HepG2 (cell line): ENCODE measurements around the gene UBP1. TPM values are rescaled to one million over a fixed set of nuclear protein-coding genes. Genes with fewer than 3 reads are reported as not detected.
A peak's percentile ranks its signal among the peaks of the same experiment; 100 is the strongest.

ENCODE experiments used
- ATAC-seq: fragments of 200-7000 bp; cut with Tn5 transposase; 3 replicates; pipeline ENCODE4 v1.9.1; 2020; ENCODE audit warnings: mild to moderate bottlenecking, moderate library complexity
- BruUV-seq: library from RNA; stranded (reverse); fragments of 400-500 nt; replicated peaks from 2 replicates; lab custom pipeline; 2021; lab: Mats Ljungman, UMichigan
- CTCF ChIA-PET: fragments of 300-600 bp; formaldehyde crosslinking; extraction: SDS; loops from one replicate; lab custom pipeline; 2021; ENCODE audit warnings: low total read pairs, inconsistent platforms, low intra/inter-chr PET ratio; lab: Yijun Ruan, JAX
- POLR2A ChIA-PET: fragments of 350-600 bp; sonication (Branson Sonifier 250); formaldehyde crosslinking; loops from one replicate; lab custom pipeline; 2020; ENCODE audit warnings: antibody characterized with exemption, inconsistent platforms; lab: Yijun Ruan, JAX
- DNase-seq: peaks from one replicate; pipeline ENCODE4 v3.0.0-alpha.2; 2015; ENCODE audit warnings: low spot score
- FAIRE-seq: peaks from 3 replicates; lab custom pipeline; 2011; peaks lifted over from hg19 to GRCh38; lab: Jason Lieb, UNC
- H2AFZ ChIP-seq: one replicate; pipeline ENCODE4 v1.6.1; 2011; ENCODE audit warnings: low read length, inconsistent platforms
- H3K27ac ChIP-seq: fragments of 300-600 bp; 3 replicates; pipeline ENCODE4 v1.8.0; 2011; ENCODE audit warnings: mixed run types, mild to moderate bottlenecking, mixed read lengths, low read length, inconsistent platforms; ENCODE audit not compliant: insufficient read depth; ENCODE audit errors: extremely low read length
- H3K27me3 ChIP-seq, 2 experiments: fragments of 200-600 bp in 1 of 2; 2 replicates in 1 of 2; 3 replicates in 1 of 2; pipeline versions ENCODE4 v1.6.0 to v1.8.0; 2011; ENCODE audit warnings: low read length in 2 of 2, mild to moderate bottlenecking in 2 of 2, moderate library complexity in 2 of 2, inconsistent platforms in 1 of 2; ENCODE audit not compliant: insufficient read depth in 2 of 2, control insufficient read depth in 1 of 2
- H3K36me3 ChIP-seq, 2 experiments: fragments of 200-600 bp in 1 of 2; replicated peaks in 1 of 2; 2 replicates in 1 of 2; 3 replicates in 1 of 2; pipeline versions ENCODE4 v1.5.1 to v1.8.0; 2011; ENCODE audit warnings: low read length in 2 of 2, inconsistent platforms in 1 of 2; ENCODE audit not compliant: insufficient read depth in 2 of 2, control insufficient read depth in 1 of 2
- H3K4me1 ChIP-seq: 2 replicates; pipeline ENCODE4 v1.5.1; 2012; ENCODE audit warnings: low read length, inconsistent platforms; ENCODE audit not compliant: insufficient read depth
- H3K4me2 ChIP-seq: 2 replicates; pipeline ENCODE4 v1.6.0; 2011; ENCODE audit warnings: low read depth, low read length, inconsistent platforms
- H3K4me3 ChIP-seq, 3 experiments: fragments of 200-600 bp in 1 of 3; sonication (generic), shearing (Covaris generic) in 1 of 3; replicated peaks in 1 of 3; 2 replicates each; pipeline ENCODE4 v1.5.1; 2011 to 2016; ENCODE audit warnings: low read length in 3 of 3, inconsistent platforms in 2 of 3, low read depth in 2 of 3, mild to moderate bottlenecking in 2 of 3, control low read depth in 1 of 3, mixed read lengths in 1 of 3; ENCODE audit not compliant: insufficient read depth in 1 of 3
- H3K79me2 ChIP-seq: one replicate; pipeline ENCODE4 v1.6.1; 2011; ENCODE audit warnings: low read length, inconsistent platforms; ENCODE audit not compliant: insufficient read depth
- H3K9ac ChIP-seq: 2 replicates; pipeline ENCODE4 v1.6.0; 2011; ENCODE audit warnings: mild to moderate bottlenecking, low read depth, low read length, inconsistent platforms; ENCODE audit not compliant: insufficient read depth
- H3K9me3 ChIP-seq: 2 replicates; pipeline ENCODE4 v1.5.1; 2012; ENCODE audit warnings: mild to moderate bottlenecking, low read length
- H4K20me1 ChIP-seq: 2 replicates; pipeline ENCODE4 v1.6.0; 2011; ENCODE audit warnings: inconsistent platforms, mild to moderate bottlenecking, low read length, moderate library complexity; ENCODE audit not compliant: insufficient read depth
- KAT2B ChIP-seq: fragments of 150-350 bp; IDR thresholded peaks from 2 replicates; pipeline ENCODE4 v1.6.1; 2014; ENCODE audit warnings: low read depth, low read length, borderline replicate concordance
- NCOA2 ChIP-seq: sonication (generic); formaldehyde crosslinking; IDR thresholded peaks from 2 replicates; pipeline ENCODE4 v1.8.0; 2022; ENCODE audit warnings: inconsistent platforms
- NR2F1 ChIP-seq, 2 experiments: fragments of 450-650 bp in 1 of 2; formaldehyde crosslinking in 1 of 2; IDR thresholded peaks; 2 replicates each; pipeline versions ENCODE4 v1.5.0 to v1.6.1; 2016 to 2020; ENCODE audit warnings: mild to moderate bottlenecking in 1 of 2, missing compliant biosample characterization in 1 of 2, missing genetic modification reagents in 1 of 2, moderate library complexity in 1 of 2
- POLR2G ChIP-seq: fragments of 200-400 bp; formaldehyde crosslinking; IDR thresholded peaks from 2 replicates; pipeline ENCODE4 v1.6.1; 2018; ENCODE audit warnings: mild to moderate bottlenecking, low read depth, low read length, moderate library complexity
- SALL1 ChIP-seq: sonication (generic); formaldehyde crosslinking; IDR thresholded peaks from 2 replicates; pipeline ENCODE4 v1.8.0; 2022; ENCODE audit warnings: mild to moderate bottlenecking, missing genetic modification reagents
- SP5 ChIP-seq: IDR thresholded peaks from 2 replicates; pipeline ENCODE4 v1.6.1; 2016; ENCODE audit warnings: low read depth, borderline replicate concordance
- TP53 ChIP-seq: sonication (generic); formaldehyde crosslinking; conservative IDR thresholded peaks from 2 replicates; pipeline ENCODE4 v1.4.0; 2020; ENCODE audit warnings: missing genetic modification reagents
- ZKSCAN8 ChIP-seq: IDR thresholded peaks from 2 replicates; pipeline ENCODE4 v1.6.1; 2016; ENCODE audit warnings: borderline replicate concordance, missing genetic modification reagents, missing compliant biosample characterization
- ZMYM2 ChIP-seq: sonication (generic); formaldehyde crosslinking; IDR thresholded peaks from 2 replicates; pipeline ENCODE4 v1.8.0; 2022; ENCODE audit warnings: mild to moderate bottlenecking, missing genetic modification reagents
- ZNF790 ChIP-seq: sonication (generic); formaldehyde crosslinking; IDR thresholded peaks from 2 replicates; pipeline ENCODE4 v1.8.0; 2022; ENCODE audit warnings: missing genetic modification reagents, mild to moderate bottlenecking, borderline replicate concordance
- ZNF883 ChIP-seq: sonication (generic); formaldehyde crosslinking; IDR thresholded peaks from 2 replicates; pipeline ENCODE4 v1.5.1; 2020; ENCODE audit warnings: mild to moderate bottlenecking, missing genetic modification reagents; ENCODE audit errors: not compliant biosample characterization
- WGBS: methylation state at CpG from one replicate; pipeline ENCODE4 v1.1.6; 2017; ENCODE audit warnings: low lambda C conversion rate; 5-methylcytosine and 5-hydroxymethylcytosine counted together
- in situ Hi-C: cut with HindIII; loops from 2 replicates; pipeline ENCODE4 v1.10.0; 2017; ENCODE audit warnings: low pct_unique_long_range_greater_than_20kb; ENCODE audit not compliant: extremely low pct_ligation_motif_present
- intact Hi-C: fragments of 100-400 bp; cut with micrococcal nuclease; formaldehyde crosslinking; loops from one replicate; pipeline ENCODE4 v1.10.0; 2022; ENCODE audit not compliant: unreplicated experiment
- polyA plus RNA-seq, 8 experiments: library from polyadenylated mRNA; depleted of rRNA in 3 of 8; stranded (reverse) in 7 of 8; unstranded in 1 of 8; fragments of >200 nt; fragmentation: Illumina TruSeq in 4 of 8; extraction: Trizol in 4 of 8; gene quantifications; 2 replicates each; pipeline versions ENCODE4 v1.2.1 to v1.2.3, GENCODE V29; 2011 to 2016; ENCODE audit warnings: low read depth in 4 of 8, missing spikeins in 1 of 8, mixed read lengths in 1 of 8; ENCODE audit not compliant: insufficient read depth in 1 of 8
- total RNA-seq, 5 experiments: library from RNA; depleted of rRNA; stranded (reverse); fragments of >200 nt; fragmentation: Illumina TruSeq; extraction: Trizol; gene quantifications; 2 replicates each; pipeline ENCODE4 v1.2.3, GENCODE V29; 2016; ENCODE audit warnings: low read depth in 1 of 5
- TF ChIP-seq, protein P1 (sequence below), 2 experiments: sonication (generic) in 1 of 2; formaldehyde crosslinking in 1 of 2; IDR thresholded peaks; 2 replicates each; pipeline versions ENCODE4 v1.4.0 to v1.6.1; 2016 to 2020; ENCODE audit warnings: borderline replicate concordance in 1 of 2, low read depth in 1 of 2, mild to moderate bottlenecking in 1 of 2, missing genetic modification reagents in 1 of 2
- TF ChIP-seq, protein P2 (sequence below): sonication (generic); formaldehyde crosslinking; IDR thresholded peaks from 2 replicates; pipeline ENCODE4 v1.5.0; 2020; ENCODE audit warnings: mild to moderate bottlenecking, missing genetic modification reagents
- TF ChIP-seq, protein P3 (sequence below): sonication (generic); formaldehyde crosslinking; IDR thresholded peaks from 2 replicates; pipeline ENCODE4 v1.8.1; 2023; ENCODE audit warnings: missing genetic modification reagents, inconsistent platforms, borderline replicate concordance
- TF ChIP-seq, protein P4 (sequence below): IDR thresholded peaks from 2 replicates; pipeline ENCODE4 v1.6.1; 2016

The UBP1 gene
- total and polyA plus RNA-seq, 2 of the 13 experiments (the other 11 are each of a cell fraction or from before 2014, with no cell fraction given), result 48.3 to 79.9 TPM

DNA sequence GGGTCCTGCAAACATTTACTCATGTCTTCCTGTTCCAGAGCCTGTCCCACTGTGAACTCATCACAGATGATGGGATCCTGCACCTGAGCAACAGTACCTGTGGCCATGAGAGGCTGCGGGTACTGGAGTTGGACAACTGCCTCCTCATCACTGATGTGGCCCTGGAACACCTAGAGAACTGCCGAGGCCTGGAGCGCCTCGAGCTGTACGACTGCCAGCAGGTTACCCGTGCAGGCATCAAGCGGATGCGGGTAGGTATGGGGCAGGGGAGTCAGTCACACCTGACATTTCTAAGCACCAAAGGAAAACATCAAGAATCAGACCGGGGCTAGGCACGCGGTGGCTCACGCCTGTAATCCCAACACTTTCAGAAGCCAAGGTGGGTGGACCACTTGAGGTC is 56.3 kb downstream of the UBP1 start:
- FAIRE-seq (no peak), DNase-seq (no peak), ATAC-seq (no peak; the same call in 2 of the 3 replicates)
- in situ Hi-C loops (no loop called here), intact Hi-C loops (no loop called here)
- WGBS, result 97% methylated on average over 12 of the region's 12 CpGs
- ChIA-PET CTCF (no interaction called here), POLR2A (no interaction called here)
- no peaks in the 10 kb centered on the region for H3K4me1 ChIP-seq
- H3K4me2 ChIP-seq, result no peak overlapping the region
- H3K27me3 ChIP-seq, result no peaks in the 10 kb centered on the region
- no peak overlapping the region for H3K27ac ChIP-seq
- H2AFZ ChIP-seq, result no peak overlapping the region
- no peak overlapping the region for H3K4me3 ChIP-seq
- H3K9ac ChIP-seq, result no peak overlapping the region
- peaks cover 3 to 21% of the 10 kb centered on the region in 2 experiments; a peak in 4 of 5 replicates for H3K36me3 ChIP-seq
- no peaks in the 10 kb centered on the region for H3K79me2 ChIP-seq
- H4K20me1 ChIP-seq, result no peaks in the 10 kb centered on the region
- no peaks in the 10 kb centered on the region for H3K9me3 ChIP-seq
- BruUV-seq, result no TSS peak
- TF ChIP-seq, protein P1, sequence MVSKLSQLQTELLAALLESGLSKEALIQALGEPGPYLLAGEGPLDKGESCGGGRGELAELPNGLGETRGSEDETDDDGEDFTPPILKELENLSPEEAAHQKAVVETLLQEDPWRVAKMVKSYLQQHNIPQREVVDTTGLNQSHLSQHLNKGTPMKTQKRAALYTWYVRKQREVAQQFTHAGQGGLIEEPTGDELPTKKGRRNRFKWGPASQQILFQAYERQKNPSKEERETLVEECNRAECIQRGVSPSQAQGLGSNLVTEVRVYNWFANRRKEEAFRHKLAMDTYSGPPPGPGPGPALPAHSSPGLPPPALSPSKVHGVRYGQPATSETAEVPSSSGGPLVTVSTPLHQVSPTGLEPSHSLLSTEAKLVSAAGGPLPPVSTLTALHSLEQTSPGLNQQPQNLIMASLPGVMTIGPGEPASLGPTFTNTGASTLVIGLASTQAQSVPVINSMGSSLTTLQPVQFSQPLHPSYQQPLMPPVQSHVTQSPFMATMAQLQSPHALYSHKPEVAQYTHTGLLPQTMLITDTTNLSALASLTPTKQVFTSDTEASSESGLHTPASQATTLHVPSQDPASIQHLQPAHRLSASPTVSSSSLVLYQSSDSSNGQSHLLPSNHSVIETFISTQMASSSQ (IDR thresholded peaks at IDR 0.05; ENCODE audit: low read depth), result no peak
- TF ChIP-seq, protein P1 (CRISPR knock-in tag; IDR thresholded peaks at IDR 0.05; ENCODE audit: borderline replicate concordance), result no peak
- TF ChIP-seq, protein P2, sequence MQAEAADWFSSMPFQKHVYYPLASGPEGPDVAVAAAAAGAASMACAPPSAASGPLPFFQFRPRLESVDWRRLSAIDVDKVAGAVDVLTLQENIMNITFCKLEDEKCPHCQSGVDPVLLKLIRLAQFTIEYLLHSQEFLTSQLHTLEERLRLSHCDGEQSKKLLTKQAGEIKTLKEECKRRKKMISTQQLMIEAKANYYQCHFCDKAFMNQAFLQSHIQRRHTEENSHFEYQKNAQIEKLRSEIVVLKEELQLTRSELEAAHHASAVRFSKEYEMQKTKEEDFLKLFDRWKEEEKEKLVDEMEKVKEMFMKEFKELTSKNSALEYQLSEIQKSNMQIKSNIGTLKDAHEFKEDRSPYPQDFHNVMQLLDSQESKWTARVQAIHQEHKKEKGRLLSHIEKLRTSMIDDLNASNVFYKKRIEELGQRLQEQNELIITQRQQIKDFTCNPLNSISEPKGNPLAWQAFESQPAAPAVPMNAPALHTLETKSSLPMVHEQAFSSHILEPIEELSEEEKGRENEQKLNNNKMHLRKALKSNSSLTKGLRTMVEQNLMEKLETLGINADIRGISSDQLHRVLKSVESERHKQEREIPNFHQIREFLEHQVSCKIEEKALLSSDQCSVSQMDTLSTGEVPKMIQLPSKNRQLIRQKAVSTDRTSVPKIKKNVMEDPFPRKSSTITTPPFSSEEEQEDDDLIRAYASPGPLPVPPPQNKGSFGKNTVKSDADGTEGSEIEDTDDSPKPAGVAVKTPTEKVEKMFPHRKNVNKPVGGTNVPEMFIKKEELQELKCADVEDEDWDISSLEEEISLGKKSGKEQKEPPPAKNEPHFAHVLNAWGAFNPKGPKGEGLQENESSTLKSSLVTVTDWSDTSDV (CRISPR knock-in tag), result no peak
- TF ChIP-seq TP53 (CRISPR knock-in tag) (no peak), KAT2B (no peak), ZNF883 (CRISPR knock-in tag) (no peak), SP5 (CRISPR knock-in tag) (no peak), ZMYM2 (CRISPR knock-in tag) (no peak), POLR2G (peak; percentile 25; the same call in 1 of the 2 replicates), SALL1 (CRISPR knock-in tag) (no peak), ZNF790 (no peak), NCOA2 (CRISPR knock-in tag) (no peak), ZKSCAN8 (no peak), NR2F1 (CRISPR knock-in tag; IDR thresholded peaks at IDR 0.05) (no peak)
- TF ChIP-seq, protein P3, sequence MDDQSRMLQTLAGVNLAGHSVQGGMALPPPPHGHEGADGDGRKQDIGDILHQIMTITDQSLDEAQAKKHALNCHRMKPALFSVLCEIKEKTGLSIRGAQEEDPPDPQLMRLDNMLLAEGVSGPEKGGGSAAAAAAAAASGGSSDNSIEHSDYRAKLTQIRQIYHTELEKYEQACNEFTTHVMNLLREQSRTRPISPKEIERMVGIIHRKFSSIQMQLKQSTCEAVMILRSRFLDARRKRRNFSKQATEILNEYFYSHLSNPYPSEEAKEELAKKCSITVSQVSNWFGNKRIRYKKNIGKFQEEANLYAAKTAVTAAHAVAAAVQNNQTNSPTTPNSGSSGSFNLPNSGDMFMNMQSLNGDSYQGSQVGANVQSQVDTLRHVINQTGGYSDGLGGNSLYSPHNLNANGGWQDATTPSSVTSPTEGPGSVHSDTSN, result no peak
- TF ChIP-seq, protein P4, sequence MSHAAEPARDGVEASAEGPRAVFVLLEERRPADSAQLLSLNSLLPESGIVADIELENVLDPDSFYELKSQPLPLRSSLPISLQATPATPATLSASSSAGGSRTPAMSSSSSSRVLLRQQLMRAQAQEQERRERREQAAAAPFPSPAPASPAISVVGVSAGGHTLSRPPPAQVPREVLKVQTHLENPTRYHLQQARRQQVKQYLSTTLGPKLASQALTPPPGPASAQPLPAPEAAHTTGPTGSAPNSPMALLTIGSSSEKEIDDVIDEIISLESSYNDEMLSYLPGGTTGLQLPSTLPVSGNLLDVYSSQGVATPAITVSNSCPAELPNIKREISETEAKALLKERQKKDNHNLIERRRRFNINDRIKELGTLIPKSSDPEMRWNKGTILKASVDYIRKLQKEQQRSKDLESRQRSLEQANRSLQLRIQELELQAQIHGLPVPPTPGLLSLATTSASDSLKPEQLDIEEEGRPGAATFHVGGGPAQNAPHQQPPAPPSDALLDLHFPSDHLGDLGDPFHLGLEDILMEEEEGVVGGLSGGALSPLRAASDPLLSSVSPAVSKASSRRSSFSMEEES (CRISPR knock-in tag), result no peak
